Left ventricle myocardium superior (tissue), 1 donor: Measurements from ENCODE around the gene GALNT12. TPM values are rescaled to one million over a fixed set of nuclear protein-coding genes. Genes with fewer than 3 reads are reported as not detected.

Experiments
- ATAC-seq: fragments of 200-7000 bp; cut with Tn5 transposase; one replicate; pipeline ENCODE4 v1.9.1; 2020; ENCODE audit warnings: mild to moderate bottlenecking, moderate library complexity
- DNase-seq: peaks from one replicate; pipeline ENCODE4 v3.0.0-alpha.2; 2020
- intact Hi-C: fragments of 100-400 bp; cut with micrococcal nuclease; formaldehyde crosslinking; loops from one replicate; pipeline ENCODE4 v1.11.0; 2022
- total RNA-seq: library from RNA; stranded (reverse); fragmentation: NEBNext Ultra II Directional; extraction: Animal tissue kit (Norgen Biotek cat#: 25700); gene quantifications from one replicate; pipeline ENCODE4 v1.2.1, GENCODE V29; 2021
- donor health status: DM: no; HTN: yes; CAD: no; lungs with severe emphysema.

Gene GALNT12
- total RNA-seq, 1 donor from 2014 or later, result 0.64 TPM

DNA sequence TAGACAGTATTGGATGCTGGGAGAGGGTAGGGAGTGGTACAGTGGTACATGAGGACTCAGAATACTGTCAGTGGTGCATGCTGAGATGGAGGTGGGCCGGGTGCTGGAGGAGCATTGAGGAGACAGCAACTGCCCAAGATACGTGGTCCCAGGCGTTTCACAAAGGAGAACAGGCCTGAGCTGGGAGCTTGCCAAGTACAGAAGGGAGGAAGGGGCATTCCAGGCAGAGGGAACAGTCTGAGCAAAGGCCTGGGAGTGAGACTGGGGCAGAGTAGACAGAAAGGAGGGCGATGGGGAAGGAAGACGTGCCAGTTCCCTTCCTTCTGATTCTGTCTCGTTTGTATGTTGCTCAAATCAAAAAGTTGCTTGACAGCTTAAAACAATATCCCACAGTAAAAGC lies 15.2 kb downstream of the GALNT12 start:
- intact Hi-C loops, result no loop called here
- ATAC-seq (no peak), DNase-seq (no peak)

DNA sequence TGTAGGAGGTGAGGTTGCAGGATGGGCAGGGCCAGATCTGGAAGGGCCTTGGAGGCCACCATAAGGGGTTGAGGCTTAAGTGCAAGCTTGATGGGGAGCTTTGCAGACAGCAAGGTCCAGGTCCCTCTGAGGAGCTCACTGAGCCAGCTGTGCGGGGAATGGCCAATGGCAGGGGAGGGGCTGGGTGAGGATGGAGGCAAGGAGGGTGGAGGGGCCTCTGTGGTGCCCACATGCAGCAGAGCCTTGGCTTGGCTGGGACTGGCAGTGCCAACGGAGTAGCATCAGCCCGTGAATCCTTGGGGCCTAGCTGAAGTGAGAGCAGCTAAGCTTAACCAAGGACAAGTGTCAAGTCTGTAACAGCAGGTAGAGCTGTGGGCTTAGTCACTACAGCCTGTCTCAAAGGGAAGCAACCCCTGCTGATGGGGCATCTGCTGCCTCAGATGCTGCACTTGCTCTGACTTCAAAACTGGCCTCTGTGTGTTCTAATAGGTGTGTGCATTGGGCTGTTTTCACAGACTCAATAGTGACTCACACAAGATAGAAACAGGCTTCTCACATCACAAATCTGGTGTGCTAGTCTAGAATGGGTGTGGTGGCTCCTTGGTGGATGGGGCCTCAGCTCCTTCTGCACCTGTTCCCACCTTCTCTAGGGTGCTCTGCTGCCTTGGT lies 16.3 kb downstream of the GALNT12 start:
- no peak for ATAC-seq
- no peak for DNase-seq
- intact Hi-C loops, result no loop called here

DNA sequence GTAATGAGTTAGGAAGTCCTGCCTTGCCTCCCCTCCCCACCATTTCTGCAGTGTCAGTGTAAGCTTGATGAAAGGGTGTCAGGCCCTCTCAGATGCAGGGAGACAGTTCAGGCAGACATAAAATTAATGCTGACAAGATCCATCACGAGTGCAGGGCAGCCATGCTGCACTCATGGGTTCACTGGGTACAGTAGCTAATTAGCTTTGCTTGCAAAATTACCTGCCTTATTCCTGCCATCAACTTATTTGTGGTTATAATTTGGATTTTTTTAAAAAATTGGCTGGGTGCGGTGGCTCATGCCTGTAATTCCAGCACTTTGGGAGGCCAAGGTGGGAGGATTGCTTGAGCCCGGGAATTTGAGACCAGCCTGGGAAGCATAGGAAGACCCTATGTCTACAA lies 17.9 kb downstream of the GALNT12 start:
- DNase-seq (no peak), ATAC-seq (no peak)
- intact Hi-C loops, result no loop called here

DNA sequence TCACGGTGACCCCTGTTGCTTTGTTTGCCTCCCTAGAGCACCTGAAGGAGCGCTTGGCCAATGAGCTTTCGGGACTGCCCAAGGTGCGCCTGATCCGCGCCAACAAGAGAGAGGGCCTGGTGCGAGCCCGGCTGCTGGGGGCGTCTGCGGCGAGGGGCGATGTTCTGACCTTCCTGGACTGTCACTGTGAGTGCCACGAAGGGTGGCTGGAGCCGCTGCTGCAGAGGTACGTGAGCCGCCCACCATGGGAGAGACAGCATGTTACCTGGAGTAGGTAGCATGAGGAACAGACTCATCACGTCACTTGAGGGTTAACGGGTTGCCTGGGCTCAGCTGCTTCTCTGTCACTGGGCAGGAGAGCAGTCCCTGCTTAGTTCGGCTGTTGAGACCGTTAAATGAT lies 19.2 kb downstream of the GALNT12 start:
- ATAC-seq (no peak), DNase-seq (no peak)
- intact Hi-C loops, result no loop called here

DNA sequence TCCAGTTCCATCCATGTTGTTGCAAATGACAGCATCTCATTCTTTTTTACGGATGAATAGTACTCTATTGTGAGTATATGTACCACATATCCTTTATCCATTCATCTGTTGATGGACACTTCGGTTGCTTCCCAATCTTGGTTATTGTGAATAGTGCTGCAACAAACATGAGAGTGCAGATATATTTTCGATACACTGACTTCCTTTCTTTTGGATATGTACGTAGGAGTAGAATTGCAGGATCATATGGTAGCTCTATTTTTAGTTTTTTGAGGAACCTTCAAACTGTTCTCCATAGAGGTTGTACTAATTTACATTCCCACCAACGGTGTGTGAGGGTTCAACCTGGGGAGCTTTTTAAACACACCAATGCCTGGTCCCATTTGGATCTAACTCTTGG lies 22.3 kb downstream of the GALNT12 start:
- intact Hi-C loops, result no loop called here
- ATAC-seq (no peak), DNase-seq (no peak)

DNA sequence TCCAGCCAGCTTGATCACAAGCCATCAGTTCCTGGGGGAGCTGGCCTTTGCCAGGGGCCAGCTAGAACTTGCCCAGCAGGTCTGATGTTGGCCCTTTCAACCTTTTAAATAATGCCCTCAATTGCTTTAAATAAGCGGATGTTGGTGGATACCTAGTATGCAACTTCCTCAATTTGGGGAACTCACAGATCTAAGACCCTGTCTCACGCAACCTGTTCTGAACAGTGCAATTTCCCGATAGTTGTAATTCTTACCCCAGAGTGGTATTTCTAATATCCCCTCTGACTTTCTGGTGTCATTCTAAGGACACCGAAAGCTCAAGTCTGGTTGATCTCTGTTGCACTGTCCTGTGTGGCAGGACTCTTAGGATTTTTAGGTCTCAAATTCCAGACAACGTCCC lies 23.1 kb downstream of the GALNT12 start:
- no peak for ATAC-seq
- intact Hi-C loops, result no loop called here
- no peak for DNase-seq

DNA sequence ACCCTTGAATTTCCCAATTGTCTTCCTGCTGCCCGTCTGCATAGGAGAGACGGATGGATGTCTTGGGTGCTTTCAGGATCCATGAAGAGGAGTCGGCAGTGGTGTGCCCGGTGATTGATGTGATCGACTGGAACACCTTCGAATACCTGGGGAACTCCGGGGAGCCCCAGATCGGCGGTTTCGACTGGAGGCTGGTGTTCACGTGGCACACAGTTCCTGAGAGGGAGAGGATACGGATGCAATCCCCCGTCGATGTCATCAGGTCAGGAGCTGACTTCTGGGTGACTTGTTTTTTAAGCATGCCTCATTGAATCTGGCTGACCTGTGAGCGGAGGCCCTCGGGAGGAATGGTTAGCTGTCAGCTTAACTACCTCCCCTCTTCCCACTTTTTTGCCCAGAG lies 24.2 kb downstream of the GALNT12 start:
- ATAC-seq (no peak), DNase-seq (no peak)
- intact Hi-C loops, result no loop called here

DNA sequence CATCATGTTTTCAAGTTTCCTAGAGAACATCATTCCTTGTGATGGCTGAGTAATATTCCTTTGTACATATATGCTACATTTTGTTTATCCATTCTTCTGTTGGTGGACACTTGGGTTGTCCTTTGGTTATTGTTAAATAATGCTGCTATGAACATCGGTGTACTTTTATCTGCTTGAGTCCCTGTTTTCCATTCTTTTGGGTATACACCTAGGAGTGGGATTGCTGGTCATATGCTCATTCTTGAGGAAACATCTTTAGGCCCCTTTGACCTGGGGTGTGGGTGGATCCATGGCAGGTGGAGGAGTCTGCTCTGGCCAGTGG lies 25.3 kb downstream of the GALNT12 start:
- ATAC-seq, result no peak
- no peak for DNase-seq
- intact Hi-C loops, result no loop called here

DNA sequence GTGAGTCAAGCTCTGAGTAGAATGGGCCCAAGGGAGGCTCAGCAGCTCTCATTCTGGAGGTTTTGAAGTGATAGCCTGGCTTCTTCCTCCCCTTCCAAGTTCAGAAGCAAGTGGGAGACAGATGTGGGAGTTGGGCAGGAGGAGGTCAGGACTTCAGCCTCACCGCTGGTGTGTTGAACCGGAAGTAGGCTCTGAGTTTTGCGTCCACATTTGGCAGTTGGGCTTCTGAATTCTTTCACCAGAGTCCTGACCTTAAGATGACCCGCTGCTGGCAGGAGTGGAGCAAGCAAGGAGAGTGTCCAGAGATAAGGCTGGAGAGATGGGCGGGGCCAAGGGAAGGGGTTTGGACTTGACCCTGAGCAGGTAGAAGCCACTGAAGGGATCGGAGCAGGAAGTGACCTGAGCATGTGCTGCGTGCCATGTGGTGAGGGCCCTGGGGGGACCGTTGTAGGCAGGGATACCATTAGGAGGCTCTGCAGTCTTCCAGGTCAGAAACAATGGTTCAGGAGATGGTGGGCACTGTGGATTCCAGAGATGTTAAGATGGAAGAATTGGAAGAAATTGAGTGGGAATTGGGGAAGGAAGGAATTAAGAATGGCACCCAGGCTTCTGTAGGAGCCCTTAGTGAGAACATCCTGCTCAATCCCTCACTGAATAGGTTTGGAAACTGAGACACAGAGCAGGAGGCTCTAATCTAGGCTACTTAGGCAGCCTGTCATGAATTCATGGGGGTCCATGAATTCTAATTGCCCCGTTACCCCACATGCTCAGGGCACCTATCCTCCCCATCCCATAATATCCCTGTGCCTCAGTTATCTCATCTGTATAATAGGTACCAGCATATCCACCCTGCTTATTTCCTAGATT lies 25.9 kb downstream of the GALNT12 start:
- intact Hi-C loops, result no loop called here
- ATAC-seq, result peak; percentile 70
- peak; percentile 50 for DNase-seq

DNA sequence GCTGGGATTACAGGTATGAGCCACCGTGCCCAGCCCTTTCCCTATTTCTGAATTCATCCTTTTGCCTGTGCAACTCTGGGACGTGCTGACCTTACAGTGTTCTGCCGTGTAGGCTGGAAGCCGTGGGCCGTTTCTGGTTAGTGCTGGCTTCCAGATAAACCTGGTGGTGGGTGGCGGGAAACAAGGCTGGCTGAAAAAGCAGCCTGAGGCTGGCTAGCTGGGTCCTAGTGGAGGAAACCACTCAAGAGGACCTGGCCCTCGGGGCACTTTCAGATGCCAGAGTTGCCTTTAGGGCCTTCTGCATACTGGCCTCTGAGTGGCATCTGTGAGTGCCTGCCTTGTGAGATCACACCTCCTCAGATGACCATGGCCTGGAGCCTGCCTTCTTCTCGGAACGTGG lies 26.9 kb downstream of the GALNT12 start:
- ATAC-seq (no peak), DNase-seq (no peak)

DNA sequence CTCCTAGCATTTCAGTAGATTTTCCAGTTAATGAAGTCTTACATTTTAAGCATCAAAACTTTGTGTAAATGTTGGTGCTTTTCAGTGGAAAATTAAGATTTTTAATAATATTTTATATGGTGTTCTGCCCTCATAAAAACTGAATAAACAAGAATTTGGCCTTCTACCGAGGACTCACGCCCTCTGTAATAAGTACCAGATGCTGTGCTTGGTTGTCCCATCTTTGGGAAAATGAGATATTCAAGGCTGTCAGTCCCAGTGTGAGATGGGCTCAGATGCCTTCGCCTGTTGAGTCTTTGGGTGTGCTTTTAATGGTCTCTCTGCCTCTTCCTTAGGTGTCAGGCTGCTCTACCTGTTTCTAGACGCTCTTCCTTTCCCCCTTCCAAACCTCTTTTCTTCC lies 28.7 kb downstream of the GALNT12 start:
- intact Hi-C loops, result no loop called here
- ATAC-seq, result no peak

More for the DNA sequence above, 26.9 kb downstream of the GALNT12 start:
- intact Hi-C loops, result no loop called here

DNA sequence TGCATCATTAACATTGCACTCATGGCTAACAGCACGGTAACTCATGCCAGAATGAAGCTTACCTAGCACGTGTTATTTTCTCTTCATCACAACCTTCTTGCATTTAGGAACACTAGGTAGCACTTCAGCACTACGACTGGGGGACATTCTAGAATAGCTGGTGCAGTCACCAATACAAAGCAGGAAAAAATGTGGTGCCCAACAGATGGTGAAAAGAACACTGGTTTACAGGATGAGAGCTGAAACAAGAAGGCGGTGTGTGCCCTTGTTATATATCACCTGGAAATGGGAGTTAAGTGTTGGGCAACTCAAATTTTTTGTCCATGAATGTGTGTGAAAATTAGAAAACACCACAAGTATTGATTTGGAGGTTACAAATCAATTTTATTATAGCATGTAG lies 30.0 kb downstream of the GALNT12 start:
- ATAC-seq (no peak), DNase-seq (no peak)
- intact Hi-C loops, result no loop called here

More for the DNA sequence above, 28.7 kb downstream of the GALNT12 start:
- DNase-seq, result no peak

DNA sequence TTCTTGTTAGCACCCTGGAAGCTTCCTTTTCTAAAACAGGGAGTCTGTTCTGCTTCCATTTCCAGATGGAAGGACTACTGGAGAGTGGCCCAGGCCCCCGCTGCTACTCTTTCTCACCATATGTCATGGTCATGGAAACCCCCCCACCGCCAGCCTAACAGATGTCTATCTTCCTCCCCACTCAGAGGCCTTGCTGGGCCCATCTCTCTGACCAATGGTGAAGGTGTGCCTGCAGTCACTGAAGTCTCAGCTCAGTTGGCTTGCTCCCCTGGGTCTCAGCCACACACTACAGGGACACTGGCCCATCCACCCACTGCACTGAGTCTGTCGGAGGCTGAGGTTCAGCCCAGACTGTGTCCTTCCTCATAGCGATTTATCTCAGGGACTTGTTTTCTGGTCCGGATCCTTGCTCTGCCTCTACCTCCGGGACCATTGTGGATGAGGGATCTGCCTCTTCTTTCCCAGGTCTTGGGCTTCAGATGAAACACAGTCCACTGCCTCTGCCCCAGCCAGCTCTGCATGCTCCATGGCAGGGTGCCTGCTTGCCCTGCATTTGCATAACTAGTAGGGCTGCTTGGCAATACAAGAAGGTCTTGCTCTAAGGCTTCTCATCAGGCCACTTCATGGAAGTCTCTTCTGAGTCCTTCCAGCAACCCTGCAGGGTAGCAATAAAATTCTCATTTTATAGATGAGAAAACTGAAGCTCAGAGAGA lies 30.8 kb downstream of the GALNT12 start:
- ATAC-seq (no peak), DNase-seq (no peak)
- intact Hi-C loops, result no loop called here

DNA sequence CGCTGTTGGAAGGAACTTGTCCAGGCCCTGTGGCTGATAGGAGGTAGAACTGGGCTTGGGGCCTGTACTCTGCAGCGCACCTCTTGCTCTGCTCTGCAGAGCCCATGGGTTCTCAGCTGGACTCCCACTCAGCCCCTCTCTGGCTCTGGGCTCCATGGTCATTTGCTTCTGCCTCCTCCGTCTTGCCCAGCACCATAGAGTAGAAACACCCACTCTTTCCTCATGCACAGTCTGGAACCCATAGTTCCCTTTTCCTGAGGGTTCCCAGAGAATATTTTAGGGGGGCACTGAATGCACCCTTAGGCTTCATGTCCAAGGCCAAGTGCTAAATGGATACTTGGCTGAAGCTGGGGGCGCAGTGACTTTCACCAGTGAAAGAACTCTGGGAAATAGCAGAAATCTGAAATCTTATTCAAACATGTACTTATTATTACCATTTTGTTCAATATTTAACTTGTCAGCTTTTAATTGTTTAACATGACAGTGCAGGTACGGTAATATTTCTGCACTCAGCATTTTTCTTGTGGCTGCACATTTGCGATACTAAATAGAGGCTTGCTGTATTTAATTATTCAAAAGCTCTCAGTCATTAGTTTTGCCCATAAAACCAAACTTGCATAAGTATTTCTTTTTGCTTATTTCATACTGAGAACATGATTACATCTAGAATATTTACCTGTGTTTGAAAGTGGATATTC lies 31.5 kb downstream of the GALNT12 start:
- intact Hi-C loops, result no loop called here
- ATAC-seq, result no peak
- DNase-seq, result no peak

DNA sequence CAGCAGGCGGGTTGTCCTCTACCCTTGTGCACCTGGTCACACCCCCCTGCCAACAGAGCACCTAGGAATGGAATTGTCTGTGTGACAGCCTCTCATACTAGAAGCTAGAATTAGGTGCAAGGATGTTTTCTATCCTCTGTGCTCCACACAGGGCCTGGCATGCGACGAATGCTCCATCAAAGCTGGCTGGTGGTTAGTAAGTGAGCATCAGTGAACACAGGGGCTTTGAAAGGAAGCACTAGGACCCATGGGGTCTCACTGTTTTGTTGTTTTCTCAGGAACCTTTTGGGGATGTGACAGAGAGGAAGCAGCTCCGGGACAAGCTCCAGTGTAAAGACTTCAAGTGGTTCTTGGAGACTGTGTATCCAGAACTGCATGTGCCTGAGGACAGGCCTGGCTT lies 32.3 kb downstream of the GALNT12 start:
- DNase-seq (no peak), ATAC-seq (no peak)

DNA sequence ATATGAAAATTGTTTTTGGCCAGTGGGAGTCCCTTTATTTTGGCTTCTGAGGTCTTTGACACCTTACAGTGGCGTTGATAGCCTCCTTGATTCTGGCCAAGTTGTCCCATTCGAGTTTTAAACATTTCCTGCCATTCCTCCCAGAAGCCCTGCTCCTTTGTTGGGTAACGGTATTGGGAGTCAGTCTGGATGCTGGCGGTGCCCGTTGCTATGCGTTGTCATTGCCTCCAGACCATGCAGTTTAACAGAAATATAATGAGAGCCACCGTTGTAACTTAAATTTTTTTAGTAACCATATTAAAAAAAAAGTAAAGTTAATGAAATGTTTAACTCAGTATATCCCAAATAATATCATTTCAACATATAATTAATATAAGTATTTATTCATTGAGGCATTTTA lies 35.0 kb downstream of the GALNT12 start:
- ATAC-seq (no peak), DNase-seq (no peak)
- intact Hi-C loops, result no loop called here

More for the DNA sequence above, 32.3 kb downstream of the GALNT12 start:
- intact Hi-C loops, result no loop called here

DNA sequence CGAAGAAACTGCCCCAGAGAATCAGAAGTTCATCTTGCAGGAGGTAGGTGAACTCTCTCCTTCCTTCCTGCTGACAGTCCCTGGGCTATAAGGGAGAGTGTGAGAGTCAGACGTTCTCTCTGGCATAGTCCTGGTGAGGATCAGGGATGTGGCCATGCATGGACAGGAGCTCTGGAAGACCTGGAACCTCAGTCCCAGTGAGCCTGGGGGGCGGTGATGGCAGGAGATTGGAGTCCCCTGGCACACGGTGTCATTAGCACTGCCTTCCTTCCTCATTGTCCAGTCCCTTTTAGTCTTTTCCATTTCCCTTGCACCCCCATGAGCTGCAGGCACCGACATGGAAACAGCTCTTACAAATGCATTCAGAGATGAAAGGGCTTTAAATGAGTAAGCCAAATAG lies 38.6 kb downstream of the GALNT12 start:
- ATAC-seq, result no peak
- DNase-seq, result no peak
- intact Hi-C loops, result loop anchor here (5.0 kb wide), 1 partner anchor 291 kb away; no protein-coding TSS in a partner anchor

DNA sequence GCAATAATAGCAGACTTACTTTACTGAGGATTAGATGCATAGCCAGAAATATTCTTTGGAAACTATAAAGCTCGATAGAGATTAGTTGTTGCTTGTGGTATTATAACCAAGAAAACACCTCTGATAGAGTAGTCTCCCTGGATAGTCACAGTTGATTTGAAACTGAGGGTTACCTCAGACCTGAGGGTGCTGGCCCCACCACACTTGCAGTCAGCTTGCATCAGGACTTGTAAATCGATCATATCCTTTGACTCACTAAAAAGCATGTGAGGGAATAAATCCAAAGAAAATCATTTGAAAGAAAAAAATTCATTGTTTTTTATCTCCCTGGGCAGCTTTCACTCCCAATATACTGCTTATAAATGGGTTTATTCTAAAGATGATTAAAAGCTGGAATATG lies 39.4 kb downstream of the GALNT12 start:
- DNase-seq, result no peak
- no peak for ATAC-seq
- intact Hi-C loops, result loop anchor here (5.0 kb wide), 1 partner anchor 290 kb away; no protein-coding TSS in a partner anchor

DNA sequence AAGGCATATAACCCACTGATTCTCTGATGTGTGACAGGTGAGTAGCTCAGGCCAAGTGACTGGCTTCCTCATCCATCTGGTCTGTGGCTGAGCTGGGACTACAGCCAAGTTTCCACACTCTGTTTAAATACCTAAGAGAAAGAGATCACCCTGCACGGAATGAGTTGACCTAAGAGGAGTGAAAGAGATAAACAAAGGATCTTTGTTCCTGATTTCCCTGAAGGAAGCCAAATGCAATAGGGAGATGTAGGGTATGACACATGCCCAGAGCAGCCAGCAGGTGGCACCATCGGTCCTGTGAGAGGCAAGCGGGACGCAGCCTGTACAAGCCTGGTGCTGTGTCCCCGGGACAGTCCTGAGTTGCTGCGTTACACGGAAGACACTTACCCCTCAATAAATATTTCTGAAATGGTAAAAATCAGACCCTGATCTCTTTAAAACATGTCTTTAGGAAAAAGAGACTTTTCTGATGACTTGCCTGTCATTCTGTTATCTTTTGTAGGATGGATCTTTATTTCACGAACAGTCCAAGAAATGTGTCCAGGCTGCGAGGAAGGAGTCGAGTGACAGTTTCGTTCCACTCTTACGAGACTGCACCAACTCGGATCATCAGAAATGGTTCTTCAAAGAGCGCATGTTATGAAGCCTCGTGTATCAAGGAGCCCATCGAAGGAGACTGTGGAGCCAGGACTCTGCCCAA lies 41.1 kb downstream of the GALNT12 start:
- intact Hi-C loops, result loop anchor here (5.0 kb wide), 1 partner anchor 289 kb away; no protein-coding TSS in a partner anchor
- DNase-seq (peak; percentile 96), ATAC-seq (peak; percentile 99)
